NCI-H82 treated with DMSO at 0.1 percent for 48 hours (cell line): ENCODE measurements around the gene GIMD1.

Source experiments
- DNase-seq: peaks from one replicate; lab custom pipeline; 2025; ENCODE audit not compliant: unreplicated experiment; lab: John Stamatoyannopoulos, UW

Gene GIMD1

GRCh38 chr4:106315968-106316772 is 52.4 kb downstream of the GIMD1 start, which contains the start of the genes AIMP1 and TBCK:
TSS of gene AIMP1 (plus strand) at chr4:106316550. CDS start at chr4:106325010, 8,460 bp downstream.
TSS of gene TBCK (minus strand) at chr4:106316209. CDS start at chr4:106308960, 7,249 bp downstream.
- peak; percentile 35 for DNase-seq

- no peak for DNase-seq
Measured at GRCh38 chr4:106315476-106315967, 53.1 kb downstream of the GIMD1 start.

GRCh38 chr4:106314960-106315359 is 53.6 kb downstream of the GIMD1 start:
- DNase-seq = no peak

GRCh38 chr4:106312997-106313522 is 55.5 kb downstream of the GIMD1 start:
- no peak for DNase-seq

GRCh38 chr4:106312377-106312776 is 56.2 kb downstream of the GIMD1 start:
- no peak for DNase-seq
